Activated CD4-positive, alpha-beta T cell treated with anti-CD3 and anti-CD28 coated beads, Interleukin-2, amount 50 U/mL, for 16 hours (primary cell): ENCODE results near the gene UNC5CL.

Source experiments
- DNase-seq: peaks from one replicate; pipeline ENCODE4 v3.0.0-alpha.2; 2020

The UNC5CL gene

DNA sequence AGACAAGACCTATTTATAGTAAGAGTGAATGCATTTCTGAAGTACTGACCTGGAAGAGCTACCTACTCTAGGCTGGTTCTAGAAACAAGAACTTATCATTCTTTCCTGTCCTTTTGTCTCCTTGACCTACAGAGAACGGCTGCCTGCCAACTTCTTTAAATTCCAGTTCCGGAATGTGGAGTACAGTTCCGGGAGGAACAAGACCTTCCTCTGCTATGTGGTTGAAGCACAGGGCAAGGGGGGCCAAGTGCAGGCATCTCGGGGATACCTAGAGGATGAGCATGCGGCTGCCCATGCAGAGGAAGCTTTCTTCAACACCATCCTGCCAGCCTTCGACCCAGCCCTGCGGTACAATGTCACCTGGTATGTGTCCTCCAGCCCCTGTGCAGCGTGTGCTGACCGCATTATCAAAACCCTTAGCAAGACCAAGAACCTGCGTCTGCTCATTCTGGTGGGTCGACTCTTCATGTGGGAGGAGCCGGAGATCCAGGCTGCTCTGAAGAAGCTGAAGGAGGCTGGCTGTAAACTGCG is 22.2 kb upstream of the UNC5CL start:
- no peak for DNase-seq

DNA sequence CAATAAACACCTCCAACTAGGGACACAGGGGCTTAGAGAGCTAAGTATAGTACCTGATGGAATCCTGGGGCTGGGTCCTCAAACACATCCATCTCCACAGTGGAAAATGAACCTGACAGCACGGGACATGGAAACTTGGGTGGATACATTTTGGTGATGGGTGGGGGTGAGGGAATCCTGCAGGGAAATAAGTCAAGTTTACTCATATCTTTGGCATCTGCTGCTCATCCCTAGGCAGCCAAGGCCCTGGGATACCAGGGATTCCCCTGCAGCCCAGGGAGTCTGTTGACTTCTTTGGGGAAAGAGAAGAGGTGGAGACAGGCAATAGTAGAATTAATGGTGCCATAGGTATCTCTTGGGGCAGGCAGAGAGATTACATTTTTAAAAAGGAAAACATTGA is 20.5 kb upstream of the UNC5CL start:
- DNase-seq: no peak

DNA sequence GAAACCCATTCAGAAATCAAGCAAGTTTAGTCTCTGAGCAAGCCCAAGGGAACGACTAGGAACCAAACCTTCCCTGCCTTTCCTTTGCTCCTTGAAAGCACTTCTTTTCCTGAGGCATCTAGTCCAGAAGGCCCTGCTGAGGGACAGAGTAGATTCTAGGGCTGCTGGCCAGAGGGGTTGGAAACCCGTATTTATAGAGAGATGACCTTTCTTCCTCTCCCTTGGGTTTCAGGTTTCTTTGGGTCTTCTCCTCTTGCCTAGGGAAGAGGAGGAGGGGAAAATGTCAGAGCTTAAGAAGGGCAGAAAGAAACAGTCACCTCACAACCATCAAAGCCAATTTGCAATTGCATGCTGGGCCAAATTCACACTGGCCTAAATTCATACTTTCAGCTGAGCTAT is 19.8 kb upstream of the UNC5CL start:
- DNase-seq: no peak

DNA sequence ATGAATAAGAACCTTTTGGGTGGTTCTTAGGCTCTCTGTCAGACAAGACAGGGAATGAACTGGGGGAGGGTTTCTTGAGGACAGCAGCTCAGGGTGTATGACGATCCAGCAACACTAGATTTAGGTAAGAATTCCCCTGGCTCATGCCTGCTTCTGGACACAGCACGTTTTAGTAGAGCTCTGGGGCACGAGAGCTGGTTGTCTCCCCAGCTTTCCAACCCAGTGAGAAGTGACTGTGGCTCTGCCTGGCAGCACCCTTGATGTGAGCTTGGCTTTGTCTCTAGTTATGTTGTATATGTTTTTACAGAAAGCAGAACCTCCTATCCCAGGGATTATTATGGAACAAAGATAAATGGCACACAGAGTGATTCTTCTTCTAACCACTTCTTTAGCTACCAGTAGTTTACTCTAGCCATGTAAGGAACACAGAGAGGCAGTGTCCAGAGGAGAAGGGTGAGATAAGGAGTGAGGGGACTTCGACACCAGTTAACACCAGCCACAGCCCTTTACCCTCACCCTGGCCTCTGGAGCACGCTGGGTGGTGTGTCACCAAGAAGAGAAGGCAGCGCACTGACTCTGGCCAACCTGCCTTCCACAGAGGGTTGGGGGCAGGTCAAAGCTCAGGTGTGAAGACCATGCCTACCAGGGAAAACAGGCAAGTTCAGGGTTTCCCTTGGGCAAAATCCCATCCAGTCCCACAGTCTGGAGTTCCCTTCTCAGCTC is 17.9 kb upstream of the UNC5CL start:
- DNase-seq: no peak

DNA sequence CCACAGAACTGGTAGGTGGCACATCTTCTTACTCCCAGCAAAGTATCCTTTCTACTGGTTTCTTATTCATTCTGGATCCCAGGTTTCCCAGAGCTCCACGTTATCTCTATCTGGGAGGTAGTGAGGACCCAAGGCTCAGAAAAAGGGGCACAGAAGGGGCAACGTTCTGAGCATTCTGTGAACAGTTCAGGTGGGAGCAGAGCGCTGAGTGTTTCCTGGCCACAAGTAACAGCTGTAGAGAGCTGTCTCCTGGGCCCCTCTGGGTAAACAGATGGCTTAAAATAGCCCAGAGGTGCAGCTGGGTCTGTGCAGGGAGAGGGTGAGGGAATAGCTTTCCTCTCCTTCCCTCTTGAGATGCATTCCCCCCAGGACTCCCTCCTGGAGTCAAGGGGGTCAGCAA is 16.1 kb upstream of the UNC5CL start:
- DNase-seq: no peak

DNA sequence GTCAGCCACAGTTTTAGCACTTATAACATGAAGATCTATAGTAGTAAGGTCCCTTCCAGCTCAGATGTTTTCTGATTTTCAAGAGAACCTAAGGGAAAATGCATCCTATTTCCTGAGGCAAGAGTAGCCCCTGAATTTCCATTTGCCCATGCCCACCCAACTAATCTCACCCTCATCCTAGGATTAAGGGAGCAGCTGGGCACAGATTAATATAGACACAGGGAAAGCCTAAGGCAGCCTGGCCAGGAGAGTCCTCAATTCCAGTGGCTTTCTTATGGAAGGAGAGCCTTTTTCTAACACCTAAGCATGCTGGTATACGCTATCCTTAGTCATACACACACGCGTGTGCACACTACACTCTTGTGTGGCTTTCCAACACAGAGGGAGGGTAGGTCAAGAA is 15.5 kb upstream of the UNC5CL start:
- no peak for DNase-seq

DNA sequence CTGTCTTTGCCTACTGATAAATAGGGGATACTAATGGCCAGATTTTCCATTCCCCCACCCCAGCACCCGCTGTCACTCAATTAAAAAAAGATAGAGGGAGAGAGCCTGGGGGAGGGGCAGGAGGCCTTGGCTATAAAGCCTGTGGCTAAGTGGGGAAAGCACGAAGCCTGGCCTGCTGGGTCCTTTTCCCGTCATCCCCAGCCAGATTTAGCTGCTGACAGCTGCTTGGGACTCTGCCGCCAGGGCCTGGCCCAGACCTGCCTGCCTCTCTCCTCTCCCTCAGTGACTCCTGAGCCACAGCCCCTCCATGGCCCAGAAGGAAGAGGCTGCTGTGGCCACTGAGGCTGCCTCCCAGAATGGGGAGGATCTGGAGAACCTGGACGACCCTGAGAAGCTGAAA is 14.0 kb upstream of the UNC5CL start, which contains the start of gene APOBEC2:
TSS of gene APOBEC2 (plus strand) at position 162 of the 400 bp plus-strand sequence. CDS start at position 308, 146 bp downstream.
- no peak for DNase-seq

DNA sequence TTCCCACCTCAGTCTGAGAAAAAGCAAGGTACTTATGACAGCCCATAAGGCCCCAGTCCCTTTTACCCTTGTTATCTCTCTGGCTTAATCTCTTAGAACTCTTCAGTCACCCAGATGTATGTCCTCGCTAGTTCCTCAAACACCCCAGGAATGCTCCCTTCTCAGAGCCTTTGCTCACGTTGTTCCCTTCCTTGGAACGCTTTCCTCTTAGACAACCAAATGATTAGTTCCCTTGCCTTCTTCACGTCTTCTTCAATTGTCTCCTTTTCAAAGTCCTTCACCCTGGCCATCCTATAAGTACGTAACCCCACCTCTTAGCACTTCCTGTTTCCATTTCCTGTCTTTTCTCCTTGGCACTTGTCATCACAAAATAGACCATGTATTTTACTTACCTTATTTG is 12.9 kb upstream of the UNC5CL start:
- DNase-seq: no peak

DNA sequence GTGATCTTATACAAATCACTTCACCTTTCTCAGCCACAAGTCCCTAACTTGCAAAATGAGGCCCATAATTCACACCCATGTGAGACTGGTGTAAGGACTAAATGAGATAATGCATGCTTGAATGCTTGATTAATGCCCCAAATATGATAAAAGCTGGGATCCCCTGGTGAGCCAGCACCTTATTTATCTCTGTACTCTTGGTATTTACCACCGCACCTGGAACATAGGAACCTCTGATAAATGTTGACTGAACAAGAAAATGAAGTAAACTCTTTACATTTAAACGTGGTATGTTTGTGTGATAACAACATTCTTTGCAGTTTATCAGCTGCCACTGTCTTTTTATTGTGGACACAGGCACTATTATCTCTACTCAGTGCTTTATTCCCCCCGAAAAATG is 11.5 kb upstream of the UNC5CL start:
- DNase-seq: no peak

DNA sequence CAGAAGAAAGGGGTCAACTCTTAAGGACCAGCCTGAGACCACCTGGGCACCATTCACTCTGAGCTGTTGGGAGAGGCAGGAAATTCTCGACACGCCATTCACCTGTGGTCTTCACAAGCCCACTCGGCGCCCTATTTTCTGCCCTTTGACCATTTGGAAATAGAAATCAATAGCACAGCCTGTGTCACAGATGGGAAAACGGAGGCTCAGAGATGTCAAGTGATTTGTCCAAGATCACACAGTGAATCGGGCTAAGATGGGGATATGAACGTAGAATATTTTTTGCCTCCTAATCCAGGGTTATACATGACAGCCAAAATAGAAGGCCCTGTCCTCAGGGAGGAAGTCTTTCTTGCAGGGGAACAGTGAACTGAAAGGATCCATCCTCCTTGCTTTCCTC is 10.9 kb upstream of the UNC5CL start:
- DNase-seq: no peak

DNA sequence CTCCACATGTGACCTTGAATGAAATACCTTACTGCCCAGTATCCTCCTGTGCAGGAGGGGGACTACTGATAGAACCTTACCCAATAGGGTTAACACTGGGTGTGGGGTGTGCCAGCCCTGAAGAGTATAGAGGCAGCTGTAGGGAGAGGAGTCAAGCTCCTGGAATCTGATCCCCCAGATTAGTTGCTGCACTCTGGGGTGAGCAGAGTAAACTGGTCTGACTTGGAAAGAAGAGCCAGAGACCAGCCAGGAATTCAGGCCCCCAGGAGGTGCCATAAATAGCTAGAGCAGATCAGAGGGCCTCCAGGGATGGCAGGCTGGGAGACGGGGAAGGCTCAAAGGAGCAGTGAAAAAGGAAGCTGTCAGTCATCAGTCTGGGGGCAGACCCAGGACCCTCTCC is 10.5 kb upstream of the UNC5CL start:
- DNase-seq: no peak

DNA sequence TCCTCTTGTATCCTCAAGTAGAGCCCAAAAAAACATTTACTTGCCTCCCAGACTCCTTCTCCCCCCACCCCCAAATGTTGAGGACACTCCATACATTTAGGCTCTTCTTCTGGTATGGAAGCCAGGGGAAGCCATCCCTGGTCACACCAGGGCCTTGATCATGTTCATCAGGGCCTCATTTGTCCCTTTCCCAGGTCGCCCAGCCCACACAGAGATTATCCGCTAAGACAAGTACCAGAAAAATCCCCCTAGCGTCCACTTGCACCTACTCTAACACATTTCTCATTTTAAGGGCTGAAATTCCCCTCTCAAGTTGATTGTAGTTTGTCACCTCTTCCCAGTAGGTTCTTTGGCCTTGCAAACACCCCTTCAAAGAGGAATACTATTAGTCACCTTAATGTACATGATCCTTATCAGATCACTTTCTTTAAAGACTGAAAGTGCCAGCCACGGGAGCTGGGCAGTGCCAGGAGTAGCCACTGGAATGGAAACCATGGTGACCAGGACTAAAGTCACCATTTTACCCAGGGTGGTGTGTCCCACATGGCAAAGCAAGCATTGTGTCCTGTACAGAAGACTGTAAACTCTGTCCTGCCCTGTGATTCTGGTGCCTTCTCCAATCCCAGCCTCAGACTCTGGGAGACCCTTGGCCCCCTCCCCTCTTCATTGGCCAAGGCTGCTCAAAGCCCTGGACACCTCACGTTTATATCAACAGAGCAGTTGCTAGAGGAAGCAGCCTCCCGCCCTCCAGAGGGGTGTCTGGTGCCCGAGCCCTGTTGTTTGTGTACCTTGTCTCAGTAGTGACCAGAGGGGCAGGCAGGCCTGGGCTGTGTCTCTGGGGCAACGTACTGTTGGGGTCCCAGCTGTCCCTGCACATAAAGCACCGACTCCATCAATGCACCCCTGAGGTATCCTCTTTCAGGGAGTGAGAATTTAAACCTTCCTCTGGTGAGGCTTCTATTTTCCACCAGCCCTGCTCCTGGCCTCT is 9.0 kb upstream of the UNC5CL start:
- DNase-seq: no peak

DNA sequence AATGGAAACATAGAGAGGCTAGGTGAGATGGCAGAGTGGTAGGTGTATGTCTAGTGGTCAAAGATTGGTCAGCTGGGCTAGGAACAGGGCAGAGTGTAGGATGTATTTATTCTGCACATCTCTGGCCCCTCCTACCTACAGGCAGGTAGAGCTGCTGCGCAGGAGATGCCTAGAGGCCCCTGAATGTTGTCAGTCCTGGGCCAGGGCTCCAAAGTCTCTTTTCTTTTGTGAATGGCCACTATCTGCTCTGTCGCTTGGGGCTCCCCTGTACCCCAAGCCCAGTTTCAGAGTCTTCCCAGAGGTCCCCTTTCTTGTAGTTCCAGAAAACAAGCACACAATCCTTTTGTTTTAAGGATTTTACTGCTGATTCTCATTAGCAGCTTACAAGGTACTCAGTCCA is 8.3 kb upstream of the UNC5CL start:
- DNase-seq: no peak

DNA sequence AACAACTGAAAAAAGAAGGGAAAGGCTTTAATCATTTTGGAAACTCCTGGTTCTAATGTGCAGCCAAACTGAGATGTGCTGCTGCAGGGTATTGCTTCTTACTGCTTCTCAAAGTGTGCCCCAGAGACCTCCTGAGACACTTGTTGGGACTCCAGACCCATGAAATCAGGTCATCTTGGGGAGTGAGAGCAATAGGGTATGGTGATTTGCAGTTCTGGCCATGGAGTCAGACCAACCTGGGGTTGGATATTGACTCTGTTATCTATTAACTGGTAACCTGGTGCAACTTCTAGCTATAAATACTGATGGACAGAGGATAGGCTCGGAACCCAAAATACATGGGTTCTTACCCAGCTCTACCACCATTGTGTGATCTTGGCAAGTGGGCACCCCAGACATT is 7.1 kb upstream of the UNC5CL start:
- DNase-seq: no peak

DNA sequence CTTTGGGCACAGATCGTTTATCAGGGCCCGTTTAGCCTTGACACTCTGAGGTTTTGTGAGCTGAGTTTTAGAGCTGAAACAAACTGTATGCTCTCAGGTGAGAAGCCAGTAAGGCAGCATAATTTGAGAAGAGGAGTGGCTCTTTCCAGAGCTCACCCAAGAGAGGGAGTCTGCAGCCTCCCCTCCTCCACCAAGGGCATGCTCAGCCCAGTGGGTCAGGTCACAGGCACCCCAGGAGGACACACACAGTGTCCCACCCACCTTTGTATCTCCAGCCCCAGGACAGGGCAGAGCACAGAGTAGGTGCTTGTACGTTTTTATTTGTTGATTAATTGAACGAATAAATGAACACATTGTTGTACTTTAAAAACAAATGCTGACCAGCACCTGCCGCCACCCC is 6.6 kb upstream of the UNC5CL start:
- DNase-seq: no peak

DNA sequence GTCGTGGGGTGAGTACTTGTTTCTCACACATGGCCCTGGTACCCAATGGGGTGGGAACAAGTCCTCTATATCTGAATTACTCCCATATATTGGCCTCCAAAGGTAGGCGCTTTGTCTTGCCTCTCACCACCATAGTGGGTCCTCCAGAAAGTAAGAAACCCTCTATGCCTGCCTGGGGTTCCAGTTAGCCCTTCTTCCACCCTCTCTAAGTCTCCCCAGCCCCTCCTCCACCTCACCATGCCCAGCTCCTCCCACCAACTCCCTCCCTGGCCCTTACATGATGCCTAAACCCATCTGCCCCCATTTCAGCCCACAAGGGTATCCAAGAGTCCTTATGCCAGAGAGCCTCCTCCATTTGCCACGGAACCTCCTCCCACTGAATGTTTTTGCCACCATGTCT is 4.1 kb upstream of the UNC5CL start:
- DNase-seq: no peak

DNA sequence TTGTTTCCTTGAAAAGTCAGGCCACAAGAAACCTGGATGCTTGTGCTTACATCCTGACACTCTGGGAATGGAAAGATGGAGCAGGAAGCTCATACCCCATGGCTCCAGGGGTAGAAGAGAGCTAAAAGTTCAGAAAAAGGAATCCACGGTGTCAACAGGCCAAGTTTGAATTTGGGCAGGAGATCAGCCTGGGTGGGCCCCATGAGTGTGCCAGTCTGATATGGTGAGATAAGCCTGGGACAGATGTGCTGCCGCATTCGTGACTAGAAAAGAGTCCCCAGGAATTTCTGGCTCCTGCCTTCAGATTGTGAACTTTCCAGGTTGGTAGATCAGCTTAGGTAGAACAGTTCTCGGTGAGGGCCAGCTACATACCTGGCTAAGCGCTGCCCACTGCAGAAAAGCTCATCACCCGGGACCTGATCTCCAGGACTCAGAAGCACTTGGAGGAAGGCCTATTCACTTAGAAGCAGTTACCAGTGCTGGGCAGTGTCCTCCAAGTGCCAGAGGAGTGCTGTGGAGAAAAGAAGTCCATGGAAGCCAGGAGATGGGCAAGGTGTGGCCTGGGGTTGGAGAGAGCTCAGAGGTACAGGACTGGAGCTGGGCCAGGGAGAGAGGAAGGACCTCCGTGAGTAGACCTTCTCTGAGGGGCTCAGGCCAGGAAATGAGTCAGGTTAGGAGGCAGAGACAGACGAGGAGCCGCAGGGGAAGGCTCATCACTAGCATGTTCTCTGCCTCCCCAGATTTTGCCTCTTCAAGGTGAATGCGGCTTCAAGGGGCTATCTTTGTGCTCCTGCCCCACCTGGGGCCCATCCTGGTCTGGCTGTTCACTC is 3.4 kb upstream of the UNC5CL start, which contains the start of gene TSPO2:
TSS of gene TSPO2 (plus strand) at position 242 of the 830 bp plus-strand sequence. CDS start at position 761, 519 bp downstream.
- DNase-seq: no peak

DNA sequence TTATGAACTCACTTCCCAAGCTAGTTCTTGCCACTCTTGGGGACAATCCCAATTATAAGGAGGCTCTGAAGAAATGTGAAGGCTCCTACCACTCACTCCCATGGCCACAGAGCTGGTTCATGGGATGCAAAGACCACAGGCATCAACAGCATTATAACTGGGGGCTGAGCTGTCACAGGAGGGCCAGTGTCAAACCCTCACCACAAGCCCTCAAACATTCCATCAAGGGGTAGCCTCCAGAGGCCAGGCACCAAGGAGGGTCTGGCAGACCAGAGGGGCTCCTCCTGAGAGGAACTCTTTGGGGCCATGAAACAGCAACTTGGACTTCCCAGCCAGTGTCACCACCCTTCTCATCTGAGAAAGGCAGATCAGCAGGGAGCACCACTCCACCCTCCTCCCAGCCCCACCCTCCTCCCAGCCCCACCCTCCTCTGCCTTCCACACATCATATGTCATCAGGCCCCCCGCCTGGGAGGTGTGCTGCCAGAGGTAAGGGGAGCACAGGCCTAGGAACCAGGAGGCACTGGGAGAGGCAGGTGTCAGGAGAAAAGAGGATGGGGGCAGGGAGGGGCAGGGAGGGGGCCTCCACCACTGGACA is 2.0 kb upstream of the UNC5CL start:
- no peak for DNase-seq

DNA sequence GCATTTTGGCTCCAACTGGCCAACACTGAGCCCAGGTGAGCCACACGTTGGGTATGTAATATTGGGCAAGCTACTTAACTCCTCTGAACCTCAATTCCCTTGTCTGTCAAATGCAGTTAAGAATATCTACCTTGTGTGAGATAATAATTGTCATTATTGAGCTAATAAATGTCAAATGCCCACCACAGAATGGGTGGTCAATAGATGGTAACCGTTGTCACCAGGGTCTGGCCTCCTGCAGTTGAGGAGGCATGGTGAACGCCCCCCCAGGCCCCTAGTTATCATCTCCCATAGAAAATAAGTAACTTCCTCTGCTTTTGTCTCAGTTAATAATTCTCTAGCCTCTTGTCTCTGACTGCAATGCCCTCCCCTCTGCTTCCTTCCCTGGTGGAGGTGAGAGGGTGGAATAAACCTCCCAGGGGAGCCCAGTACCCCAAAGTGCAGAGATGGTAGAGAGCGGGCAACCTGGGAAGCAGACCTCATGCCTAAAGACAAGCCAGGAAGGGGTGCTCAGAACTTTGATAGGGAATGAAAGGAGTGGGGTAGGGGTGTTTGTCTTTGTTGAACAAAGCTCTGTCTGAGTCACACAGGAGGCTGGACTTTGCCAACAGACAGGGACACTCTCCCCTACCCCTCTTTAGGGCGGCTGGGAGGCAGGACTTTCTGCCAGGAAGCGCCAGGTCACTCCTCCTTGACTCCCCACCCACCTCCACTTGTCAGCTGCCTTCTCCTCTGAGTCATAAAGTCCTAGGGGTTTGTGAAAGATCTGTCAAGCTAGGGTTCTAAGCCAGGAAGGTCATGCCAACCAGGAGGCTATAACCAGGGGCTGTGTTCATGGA is 1.3 kb upstream of the UNC5CL start:
- peak; percentile 30 for DNase-seq

DNA sequence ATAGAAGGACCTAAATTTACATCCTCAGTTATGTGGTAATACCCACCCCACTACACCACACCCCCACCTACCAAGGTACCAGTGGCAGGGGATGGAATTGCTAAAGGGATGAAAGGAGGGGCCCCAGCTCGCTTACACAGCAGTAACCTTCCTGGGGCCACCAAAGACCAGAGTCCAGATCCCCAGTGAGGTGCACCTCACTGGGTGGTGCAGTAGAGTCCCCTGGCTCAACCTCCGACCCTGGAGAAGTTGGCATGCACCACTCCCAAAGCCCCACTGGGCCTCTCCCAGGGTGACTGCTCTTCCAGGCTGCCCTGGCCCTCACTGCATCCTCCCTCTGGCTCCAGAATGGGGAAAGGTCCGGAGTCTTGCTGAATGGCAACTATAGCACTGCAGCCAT is 816 bp downstream of the UNC5CL start:
- DNase-seq: no peak
